NCI-H187 (cell line): ENCODE results near the gene CMIP.
"Not testable (repeated sequence)": the region's sequence is repeated elsewhere in the genome, so short reads cannot be mapped to it uniquely, and the experiment has no call there.

Source experiments
- DNase-seq, 2 experiments: peaks; one replicate each; lab custom pipeline; 2025; lab: John Stamatoyannopoulos, UW

The CMIP gene

DNA sequence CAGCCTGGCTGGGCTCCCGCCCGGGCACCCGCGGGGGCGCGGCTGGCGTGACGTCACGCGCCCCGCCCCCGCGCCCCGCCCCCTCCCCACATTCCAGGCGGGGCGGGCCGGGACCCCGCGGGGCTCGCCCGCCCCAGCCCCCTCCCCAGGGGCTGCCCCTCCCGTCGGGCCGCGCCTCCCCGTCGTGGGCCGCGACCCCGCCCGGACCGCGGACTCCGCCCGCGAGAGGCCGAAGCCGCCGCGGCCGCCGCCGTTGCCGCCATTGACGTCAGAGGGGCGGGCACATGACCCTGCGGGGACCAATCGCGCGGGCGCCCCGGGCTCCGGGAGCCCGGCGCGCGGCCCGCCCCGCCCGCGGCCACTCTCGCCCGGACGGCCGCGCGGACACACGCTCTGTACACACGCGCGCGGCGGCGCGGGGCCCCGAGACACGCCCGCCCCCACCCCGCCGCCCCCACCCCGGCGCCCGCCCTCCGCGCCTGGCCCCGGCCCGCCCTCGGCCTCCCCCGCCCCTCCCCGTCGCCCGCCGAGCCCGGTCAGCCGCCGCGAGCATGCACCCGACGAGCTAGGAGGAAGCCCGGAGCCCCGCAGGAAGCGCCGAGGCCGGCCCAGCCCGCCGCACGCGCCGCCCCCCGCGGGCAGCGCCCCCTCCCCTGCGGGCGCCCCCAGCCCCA is at the start of gene CMIP:
CMIP (plus strand) TSS at position 361 of the 674 bp plus-strand sequence.
- DNase-seq, result peak in 1 of 2 experiments; percentile 52

DNA sequence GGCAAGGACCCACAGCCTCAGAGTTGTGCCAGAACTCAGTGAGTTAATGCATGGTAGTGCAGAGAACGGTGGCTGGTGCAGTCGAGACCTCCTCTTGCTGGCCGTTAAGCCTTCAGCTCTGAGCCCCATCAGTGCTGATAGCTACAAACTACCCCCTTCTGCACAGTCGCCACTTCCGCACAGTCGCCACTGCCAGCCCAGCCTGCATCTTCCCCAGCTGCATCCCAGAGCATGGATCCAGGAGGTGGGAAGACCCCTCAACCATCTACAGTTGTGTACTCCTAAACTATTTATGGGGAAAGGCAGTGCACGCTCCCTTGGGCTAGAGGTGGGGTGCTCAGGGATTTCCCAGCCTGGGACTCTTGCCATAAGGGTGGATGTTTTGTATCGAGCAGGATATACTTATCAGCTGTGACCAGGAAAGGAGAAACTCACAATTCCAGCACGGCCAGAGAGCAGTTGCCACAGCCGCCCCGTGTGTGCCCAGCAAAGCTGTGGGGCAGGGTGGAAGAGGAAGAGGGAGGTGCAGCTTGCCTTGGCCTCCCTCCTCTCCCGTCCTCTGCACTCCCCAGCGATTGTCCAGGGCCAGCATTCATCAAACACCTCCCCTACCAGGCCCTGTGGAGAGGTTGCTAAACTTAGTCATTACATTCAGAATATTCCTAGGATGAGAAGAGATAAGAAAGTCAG is 49.5 kb upstream of the CMIP start:
- no peak for DNase-seq

DNA sequence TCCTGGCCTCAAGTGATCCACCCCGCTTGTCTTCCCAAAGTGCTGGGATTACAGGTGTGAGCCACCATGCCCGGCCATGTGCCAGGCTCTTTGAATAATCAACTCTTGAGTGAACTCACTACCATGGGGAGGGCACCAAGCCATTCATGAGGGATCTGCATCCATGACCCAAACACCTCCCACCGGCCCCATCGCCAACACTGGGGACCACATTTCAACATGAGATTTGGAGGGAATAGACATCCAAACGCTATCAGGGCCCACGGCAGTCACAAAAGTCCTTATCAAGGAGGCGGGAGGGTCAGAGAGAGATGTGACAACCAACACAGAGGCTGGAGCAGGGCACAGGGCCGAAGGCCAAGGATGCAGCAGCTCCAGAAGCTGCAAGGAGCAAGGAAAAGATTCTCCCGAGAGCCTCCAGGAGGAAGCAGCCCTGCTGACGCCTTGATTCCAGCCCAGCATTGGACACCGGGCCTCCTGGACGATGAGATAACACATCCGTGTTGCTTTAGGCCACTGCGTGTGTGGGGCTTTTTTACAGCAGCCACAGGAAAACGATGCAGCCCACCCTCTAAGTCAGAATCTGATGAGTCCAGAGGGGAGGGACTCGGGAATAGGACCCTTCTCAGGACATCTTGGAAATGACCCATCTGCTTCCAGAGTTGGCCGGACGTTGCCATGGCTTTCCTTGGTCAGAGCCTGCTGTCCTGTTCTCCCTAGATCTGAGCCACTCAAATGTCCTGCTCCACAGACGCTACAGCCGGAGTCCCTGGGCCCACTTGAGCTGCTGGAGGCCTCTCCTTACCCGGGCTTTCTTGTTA is 47.3 kb upstream of the CMIP start:
- DNase-seq, result no peak

DNA sequence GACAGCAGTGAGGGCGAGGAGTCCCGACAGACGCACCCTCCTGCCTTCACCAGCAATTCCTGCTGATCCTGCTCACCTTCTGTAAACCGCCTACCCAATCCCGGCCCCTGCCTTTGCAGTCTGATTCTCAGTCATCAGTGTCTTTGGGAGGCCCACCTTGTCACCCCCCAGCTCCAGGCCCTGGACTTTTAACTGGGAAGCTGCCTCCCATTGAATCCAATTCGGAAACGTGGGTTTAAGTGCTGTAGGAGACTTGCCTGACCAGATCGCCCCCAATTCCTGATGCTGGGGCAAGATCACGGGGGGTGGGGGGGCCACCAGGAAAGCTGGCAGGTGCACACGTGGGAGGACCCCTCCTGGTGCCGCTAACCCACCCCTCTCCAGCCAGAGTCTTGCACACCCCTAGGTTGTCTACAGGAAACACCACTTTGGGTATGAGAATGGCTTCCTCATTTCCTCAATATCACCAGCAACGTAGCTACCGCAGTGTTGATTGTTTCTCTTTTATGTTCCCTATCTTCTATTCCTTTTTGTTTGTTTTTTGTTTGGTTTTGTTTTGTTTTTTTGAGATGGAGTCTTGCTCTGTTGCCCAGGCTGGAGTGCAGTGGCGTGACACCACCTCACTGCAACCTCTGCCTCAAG is 46.6 kb upstream of the CMIP start:
- DNase-seq, result no peak

DNA sequence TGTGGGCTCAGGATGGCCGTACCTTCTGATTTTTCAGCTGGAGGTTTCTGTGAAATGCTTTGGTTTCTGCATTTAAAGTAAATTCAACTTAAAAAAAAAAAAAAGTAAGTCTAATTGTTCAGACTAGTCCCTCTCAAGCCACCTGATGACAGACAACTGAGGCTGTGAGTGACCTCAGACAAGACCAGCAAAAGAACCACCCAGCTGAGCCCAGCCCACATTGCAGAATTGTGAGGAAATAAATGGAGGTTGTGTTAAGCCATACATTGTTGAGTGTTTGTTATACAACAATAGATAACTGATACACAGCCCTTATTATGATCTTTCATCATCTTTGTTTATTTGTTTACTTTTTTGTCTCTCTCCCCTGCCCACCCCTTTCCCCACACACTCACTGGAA is 44.7 kb upstream of the CMIP start:
- DNase-seq, result no peak

DNA sequence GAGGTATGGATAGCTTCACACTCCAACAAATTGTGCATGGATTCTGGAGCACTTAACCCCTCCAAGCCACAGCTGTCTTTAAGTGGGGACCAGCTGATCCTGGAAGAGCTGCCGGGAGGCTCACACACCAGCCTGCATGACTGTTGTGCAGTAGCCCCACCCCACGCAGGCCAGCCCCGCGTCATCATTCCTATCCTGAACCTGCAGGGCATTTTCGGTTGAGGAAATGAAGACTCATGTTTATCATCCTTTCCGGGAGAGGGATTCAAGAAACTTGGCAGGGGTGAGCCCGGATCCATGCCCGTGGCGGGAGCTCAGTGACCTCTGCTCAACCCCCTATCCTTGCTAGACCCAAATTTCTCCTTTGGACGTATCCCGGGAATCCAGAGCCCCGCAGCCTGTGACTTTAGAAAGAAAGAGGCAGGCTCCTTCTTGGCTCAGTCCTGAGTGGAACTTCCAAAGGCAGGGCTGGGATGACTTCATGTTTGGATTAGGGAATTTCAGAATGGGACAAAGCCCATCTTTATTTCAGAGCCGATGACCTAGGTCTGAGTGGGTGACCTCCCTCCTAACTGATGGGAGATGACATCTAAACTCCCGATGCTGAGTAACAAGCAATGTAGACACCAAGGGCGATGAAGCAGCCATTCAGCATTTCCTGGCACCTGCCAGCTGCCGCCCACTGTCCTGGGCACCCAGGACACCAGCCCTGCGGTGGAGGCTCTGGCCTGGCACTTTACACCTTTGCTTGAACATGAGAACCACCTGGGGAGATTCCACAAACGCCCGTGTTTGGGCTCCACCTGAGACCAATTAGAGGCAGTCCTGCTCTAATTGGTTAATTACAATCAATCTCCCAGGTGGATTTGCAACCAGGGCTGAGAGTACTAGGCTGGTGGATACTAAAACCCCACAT is 43.3 kb upstream of the CMIP start:
- no peak for DNase-seq

DNA sequence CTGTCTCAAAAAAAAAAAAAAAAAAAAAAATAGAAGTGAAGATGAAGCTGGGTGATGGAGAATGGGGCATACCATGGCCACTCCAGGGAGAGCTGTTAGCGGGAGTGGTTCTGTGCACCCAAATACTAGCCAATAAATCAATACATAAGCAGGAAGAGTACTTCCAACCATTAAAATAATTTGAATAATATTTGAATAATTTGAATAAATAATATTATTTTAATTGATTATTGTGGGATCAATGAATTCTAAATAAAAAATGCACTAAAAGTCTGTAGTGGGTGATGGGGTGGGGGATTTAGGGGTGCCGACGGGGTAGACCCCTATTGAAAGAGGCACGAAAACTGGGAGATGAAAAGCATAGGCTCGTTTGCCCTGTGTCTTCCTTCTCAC is 41.4 kb upstream of the CMIP start:
- DNase-seq, result no peak

DNA sequence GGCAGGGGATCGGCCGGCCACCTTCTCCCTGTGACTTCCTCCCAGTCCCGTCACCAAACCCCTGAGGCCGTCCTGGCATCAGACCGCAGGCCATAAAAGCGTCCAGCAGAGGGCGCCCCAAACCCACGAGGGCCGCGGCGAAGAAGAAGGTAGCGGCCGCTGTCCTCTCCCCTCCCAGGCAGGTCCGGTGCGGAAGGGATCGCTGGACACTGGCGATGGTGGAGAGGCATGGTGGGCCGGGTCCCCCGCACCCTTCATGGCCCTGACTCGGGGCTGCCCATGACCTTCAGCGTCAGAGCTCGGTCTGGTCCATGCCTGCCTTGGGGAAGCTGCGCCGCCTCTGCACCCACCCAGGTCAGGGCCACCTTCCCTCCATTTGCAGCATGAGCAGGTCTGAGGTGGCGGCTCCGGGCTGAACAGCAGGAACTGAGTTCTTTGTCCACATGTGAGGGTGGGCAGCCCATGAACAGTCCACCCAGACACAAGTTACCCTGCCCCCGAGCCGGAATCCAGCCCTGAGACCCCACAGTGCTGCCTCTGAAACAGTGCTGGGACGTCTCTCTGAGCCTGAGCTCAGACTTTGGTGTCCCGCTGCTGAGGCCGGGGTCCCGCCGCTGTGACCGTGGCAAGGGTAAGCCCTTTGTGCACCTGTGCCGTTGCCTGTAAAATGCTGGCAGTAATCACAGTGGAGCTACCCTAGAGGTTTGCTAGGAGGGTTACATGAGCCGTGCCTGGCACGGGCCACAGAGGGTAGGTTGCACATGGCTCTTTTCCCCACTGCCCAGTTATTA is 40.8 kb upstream of the CMIP start:
- peak; percentile 5 to 18 for DNase-seq

DNA sequence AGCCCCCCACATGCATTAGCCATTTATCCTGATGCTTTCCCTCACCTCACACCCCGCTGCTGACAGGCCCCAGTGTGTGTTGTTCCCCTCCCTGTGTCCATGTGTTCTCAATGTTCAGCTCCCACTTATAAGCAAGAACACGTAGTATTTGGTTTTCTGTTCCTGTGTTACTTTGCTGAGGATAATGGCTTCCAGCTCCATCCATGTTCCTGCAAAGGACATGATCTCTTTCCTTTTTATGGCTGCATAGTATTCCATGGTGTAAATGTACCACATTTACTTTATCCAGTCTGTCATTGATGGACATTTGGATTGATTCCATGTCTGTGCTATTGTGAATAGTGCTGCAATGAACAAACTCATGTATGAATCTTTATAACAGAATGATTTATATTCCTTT is 39.6 kb upstream of the CMIP start:
- not testable (repeated sequence) for DNase-seq

DNA sequence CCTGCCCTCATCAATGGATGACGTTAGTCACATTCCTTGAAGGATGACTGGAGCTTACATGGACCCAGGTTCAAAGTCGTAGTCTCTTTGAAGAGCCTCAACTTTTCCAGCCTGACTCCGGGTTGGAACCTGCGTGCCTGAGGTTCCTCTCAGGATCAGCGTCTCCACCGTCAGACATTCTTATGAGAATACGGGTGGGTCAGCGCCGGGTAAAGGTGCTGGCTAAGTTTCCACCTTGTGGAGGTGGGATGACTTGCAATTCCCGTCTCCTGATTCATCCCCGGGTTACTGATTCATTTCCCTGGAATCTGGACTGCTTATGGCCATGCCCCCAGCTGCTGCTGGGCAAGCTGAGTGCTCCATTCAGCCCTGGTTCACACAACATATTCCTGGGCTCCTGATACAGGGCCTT is 38.9 kb upstream of the CMIP start:
- no peak for DNase-seq

DNA sequence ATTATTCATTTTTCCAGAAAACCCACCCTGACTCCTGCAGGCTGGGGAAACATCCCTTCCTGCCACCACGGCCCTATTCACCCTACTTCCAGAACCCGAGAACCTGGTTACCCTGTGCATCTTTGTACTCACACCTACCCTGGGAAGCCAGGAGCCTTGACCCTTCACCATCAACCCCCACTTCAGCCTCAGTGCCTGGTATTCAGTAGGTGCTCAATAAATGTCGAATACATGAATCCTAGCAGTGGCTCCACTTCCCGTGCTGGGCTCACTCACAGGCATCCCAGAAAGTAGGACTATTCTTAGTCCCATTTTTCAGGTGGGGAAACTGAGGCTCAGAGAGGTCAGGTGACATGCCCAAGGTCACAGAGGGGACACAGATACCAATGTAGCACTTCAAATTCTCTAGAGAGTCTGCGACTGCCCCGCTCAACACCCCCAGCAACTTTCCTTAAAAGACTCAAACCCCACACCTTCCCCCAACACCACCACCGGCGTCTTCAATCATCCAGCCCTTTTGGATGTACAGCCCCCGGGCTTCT is 36.1 kb upstream of the CMIP start:
- DNase-seq, result no peak

DNA sequence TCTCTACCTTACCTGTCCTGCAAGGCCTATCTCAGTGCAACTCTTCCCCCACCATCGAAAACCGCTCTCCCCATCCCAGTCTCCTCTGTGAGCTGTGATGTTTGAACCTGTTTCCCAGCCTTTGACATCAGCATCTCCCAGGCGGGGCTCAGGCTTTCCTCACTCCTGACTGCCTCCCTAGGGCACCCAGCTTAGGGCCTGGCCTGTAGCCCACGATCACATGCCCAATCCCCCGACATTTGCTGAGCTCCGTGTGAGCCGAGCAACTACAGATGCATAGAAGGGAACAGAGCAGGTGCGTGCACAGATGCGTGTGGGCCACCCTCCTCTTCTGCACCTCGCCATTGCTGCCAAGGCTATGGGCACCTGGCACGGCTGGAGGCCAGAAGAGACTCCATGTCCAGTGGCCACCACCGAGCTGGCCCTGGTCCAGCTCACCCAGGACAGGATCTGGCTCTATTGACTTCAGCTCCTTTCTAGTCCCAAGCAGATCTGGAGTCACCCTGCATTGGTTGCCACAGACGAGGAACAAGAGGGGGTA is 35.5 kb upstream of the CMIP start:
- DNase-seq, result no peak

DNA sequence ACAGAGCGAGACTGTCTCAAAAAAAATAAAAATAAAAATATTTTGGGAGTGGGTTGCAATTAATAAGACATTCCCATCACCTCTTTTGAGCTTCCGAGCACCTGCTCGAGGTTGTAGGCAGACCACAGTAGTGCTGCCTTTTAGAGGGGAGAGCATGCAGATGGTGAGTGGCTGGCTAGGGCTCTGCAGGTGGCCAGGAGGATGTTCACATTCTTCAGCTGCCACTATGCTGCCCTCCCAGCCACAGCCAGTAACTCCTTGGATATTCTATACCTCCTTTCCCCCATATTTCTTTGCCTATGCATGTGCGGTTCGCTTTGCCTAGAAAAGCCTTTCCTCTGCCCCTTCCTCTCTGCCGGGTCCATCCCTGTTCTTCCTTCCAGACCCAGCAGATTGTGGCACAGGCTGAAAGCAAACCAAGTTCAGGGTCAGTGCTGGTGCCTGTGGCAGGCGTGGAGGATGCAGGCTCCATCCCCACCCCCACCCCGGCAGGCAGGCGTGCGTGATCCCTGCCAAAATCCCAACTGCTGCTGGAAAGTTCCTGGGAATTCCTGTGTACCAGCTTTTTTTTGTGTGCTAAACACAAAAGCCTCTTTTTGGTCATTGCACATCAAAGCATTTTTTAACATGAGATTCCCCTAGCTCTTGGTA is 33.8 kb upstream of the CMIP start:
- no peak for DNase-seq

DNA sequence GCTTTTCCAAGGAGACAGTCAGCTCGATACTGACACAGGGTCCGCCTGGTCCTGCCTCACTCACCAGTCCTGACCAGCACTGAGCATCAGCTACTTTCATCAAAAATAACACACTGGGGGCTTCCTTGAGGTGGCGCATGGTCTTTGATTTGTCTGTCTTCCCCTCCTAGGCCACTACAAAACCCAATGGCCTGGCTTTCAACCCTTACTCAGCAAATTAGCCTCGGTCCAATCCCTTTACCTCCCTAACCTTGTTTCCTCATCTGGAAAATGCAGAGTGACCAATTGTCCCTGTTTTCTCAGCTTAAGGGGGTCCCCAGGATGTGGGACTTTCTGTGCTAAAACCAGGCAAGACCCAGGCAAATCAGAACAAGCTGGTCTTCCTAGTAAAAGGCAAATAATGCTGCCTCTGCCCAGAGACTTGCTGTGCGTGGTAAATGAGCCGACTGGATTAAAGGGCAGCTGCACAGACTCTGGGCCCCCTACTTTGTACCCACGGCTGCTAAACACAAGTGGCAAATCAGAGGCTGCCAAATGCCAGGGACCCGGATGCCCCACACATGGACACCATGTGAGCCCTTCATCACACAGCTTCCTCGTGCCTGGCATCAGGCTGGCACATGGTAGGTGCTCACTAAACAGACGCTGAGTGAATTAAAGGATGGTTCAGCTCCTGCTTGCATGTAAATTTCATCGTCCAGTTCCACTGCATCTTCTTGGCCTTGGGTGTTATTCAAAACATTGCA is 31.2 kb upstream of the CMIP start:
- no peak for DNase-seq

DNA sequence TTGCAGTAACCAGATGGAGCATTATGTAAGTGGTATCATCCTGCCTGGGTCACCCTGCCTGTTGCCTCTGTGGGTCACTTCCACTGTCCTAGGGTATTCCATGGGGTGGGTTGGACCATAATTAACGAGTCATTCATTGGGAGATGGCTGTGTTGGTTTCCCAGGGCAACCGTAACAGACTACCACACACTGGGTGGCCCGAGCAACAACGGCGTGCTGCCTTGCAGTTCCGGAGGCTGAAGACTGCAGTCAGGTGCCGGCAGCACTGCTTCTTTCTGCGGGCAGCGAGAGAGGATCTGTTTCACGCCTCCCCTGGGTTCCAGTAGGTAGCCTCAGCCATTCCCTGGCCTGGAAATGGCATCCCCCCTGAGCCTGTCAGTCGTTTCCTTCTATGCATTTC is 28.9 kb upstream of the CMIP start:
- no peak for DNase-seq

DNA sequence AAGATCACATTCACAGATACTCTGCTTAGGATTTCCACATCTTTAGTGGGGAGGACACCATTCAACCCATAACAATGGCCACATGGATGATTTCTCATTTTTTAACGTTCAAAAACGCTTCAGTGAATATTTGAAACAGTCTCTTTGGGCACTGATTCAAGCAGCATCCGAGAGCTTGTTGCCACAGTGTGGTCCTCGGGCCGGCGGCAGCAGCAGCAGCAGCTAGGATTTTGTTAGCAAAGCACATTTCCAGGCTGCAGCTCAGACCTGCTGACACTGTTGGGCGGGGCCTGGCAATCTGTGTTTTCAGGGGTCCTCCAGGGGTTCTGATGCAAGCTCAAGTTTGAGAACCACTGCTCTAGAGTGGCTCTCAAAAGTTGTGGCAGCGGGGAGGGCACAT is 27.9 kb upstream of the CMIP start:
- no peak for DNase-seq

DNA sequence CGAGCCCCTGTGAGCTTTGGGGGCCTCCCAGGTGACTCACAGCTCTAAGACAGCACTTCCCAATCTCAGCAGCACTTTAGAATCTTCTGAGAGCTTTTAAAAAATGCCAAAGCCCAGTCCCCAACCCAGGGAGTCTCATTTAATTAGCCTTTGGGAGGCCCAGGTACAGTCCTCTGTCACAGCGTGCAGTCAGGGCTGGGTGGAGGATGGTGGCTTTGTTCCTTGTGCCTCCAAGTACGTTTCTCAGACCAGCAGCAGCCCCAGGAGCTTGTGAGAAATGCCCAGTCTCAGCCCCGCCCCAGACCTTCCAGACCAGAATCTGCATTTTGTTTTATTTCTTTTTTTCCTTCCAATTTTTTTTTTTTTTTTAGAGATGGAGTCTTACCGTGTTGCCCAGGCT is 27.4 kb upstream of the CMIP start:
- no peak for DNase-seq

DNA sequence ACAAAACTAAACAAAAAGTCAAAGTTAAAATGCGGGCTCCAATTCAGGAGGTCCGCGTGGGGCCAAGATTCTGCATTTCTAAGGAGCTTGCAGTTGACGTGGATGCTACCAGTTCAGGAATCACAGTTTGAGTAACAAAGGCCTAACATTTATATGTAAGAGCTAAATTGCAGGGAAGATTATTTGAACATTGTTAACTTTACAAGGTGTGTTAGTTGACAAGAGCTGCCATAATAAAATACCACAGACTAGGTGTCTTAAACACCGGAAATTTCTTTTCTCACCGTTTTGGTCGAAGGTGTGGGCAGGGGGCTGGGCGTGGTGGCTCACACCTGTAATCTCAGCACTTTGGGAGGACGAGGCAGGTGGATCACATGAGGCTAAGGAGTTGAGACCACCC is 24.8 kb upstream of the CMIP start:
- DNase-seq, result no peak

DNA sequence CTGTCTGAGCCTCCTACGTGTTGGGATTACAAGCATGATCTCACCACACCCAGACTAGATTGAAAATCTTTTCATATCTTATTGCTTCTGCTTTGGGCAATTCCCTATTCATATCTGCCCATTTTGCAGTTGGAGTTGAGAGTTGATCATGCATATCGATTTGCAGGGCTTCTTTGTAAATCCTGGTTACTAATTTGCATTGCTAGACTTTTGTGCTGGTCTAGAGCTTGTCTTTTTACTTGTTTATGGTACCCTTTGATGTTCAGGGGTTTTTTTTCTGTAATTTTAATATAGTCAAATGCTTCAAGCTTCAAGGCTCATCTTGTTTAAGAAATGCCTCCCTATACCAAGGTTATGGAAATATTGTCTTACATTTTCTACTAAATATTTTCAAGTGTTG is 23.5 kb upstream of the CMIP start:
- no peak for DNase-seq
